Subcutaneous preadipocyte (primary cell): ENCODE data around the gene CNR1. TPM values are rescaled to one million over a fixed set of nuclear protein-coding genes. Genes with fewer than 3 reads are reported as not detected.

Experiments
- total RNA-seq: library from RNA; depleted of rRNA; stranded (reverse); fragments of >200 nt; gene quantifications from 2 replicates; pipeline ENCODE4 v1.2.3, GENCODE V29; 2012

Gene CNR1
- under 0.01 and 0.37 TPM in 2 replicates for total RNA-seq

GRCh38 chr6:88165844-88166492, at the start of gene CNR1:
CNR1 (minus strand) TSS chr6:88166347; CDS start chr6:88145274, 21,073 bp downstream.

Other genes starting within 250 kb of the CNR1 start
- not detected in 2 replicates for gene SPACA1, start 118.5 kb downstream of the CNR1 start, total RNA-seq